Neural cell (in vitro differentiated cells): ENCODE data around the gene FAM186B. TPM values are rescaled to one million over a fixed set of nuclear protein-coding genes. Genes with fewer than 3 reads are reported as not detected.

ENCODE experiments used
- H2AFZ ChIP-seq: fragments of 200-600, 300-800 bp; sonication (generic), shearing (Covaris generic); 2 replicates; pipeline ENCODE4 v1.6.0; 2014; ENCODE audit warnings: low read depth, mild to moderate bottlenecking, antibody characterized with exemption, low read length, moderate library complexity
- H3F3A ChIP-seq: fragments of 200-600 bp; shearing (Covaris generic); 2 replicates; pipeline ENCODE4 v1.6.1; 2016; ENCODE audit warnings: mild to moderate bottlenecking, moderate library complexity, mixed read lengths, antibody characterized with exemption, low read length; ENCODE audit not compliant: insufficient read depth, poor library complexity, severe bottlenecking
- H3K27ac ChIP-seq: fragments of 200-600, 300-800 bp; sonication (generic), shearing (Covaris generic); 2 replicates; pipeline ENCODE4 v1.5.1; 2014; ENCODE audit warnings: mild to moderate bottlenecking, low read length, moderate library complexity
- H3K27me3 ChIP-seq: fragments of 300-800, 200-600 bp; sonication (generic), shearing (Covaris generic); 2 replicates; pipeline ENCODE4 v1.6.0; 2014; ENCODE audit warnings: mild to moderate bottlenecking, low read depth, low read length, moderate library complexity; ENCODE audit not compliant: insufficient read depth
- H3K36me3 ChIP-seq: fragments of 300-800, 200-600 bp; sonication (generic), shearing (Covaris generic); 2 replicates; pipeline ENCODE4 v1.5.1; 2014; ENCODE audit warnings: mild to moderate bottlenecking, antibody characterized with exemption, low read length, moderate library complexity; ENCODE audit not compliant: insufficient read depth
- H3K4me2 ChIP-seq: fragments of 300-800, 200-600 bp; sonication (generic), shearing (Covaris generic); 2 replicates; pipeline ENCODE4 v1.6.0; 2014; ENCODE audit warnings: mild to moderate bottlenecking, low read length
- H3K4me3 ChIP-seq: fragments of 300-800, 200-600 bp; sonication (generic), shearing (Covaris generic); 2 replicates; pipeline ENCODE4 v1.5.1; 2014; ENCODE audit warnings: mild to moderate bottlenecking, low read length, moderate library complexity
- H3K79me2 ChIP-seq: fragments of 200-600 bp; shearing (Covaris generic); replicated peaks from 2 replicates; pipeline ENCODE4 v1.6.0; 2014; ENCODE audit warnings: mild to moderate bottlenecking, low read length, moderate library complexity; ENCODE audit not compliant: insufficient read depth
- H3K9ac ChIP-seq: fragments of 300-800, 200-600 bp; sonication (generic), shearing (Covaris generic); 2 replicates; pipeline ENCODE4 v1.6.1; 2016; ENCODE audit warnings: mild to moderate bottlenecking, low read length, mixed read lengths
- H3K9me2 ChIP-seq: fragments of 200-600 bp; shearing (Covaris generic); 2 replicates; pipeline ENCODE4 v1.6.1; 2016; ENCODE audit warnings: mild to moderate bottlenecking, low read length, mixed read lengths; ENCODE audit not compliant: insufficient read depth
- H3K9me3 ChIP-seq: fragments of 200-600, 300-800 bp; sonication (generic), shearing (Covaris generic); 2 replicates; pipeline ENCODE4 v1.6.1; 2016; ENCODE audit warnings: mild to moderate bottlenecking, mixed run types, low read length, moderate library complexity, mixed read lengths
- H4K20me1 ChIP-seq: fragments of 200-600 bp; shearing (Covaris generic); 2 replicates; pipeline ENCODE4 v1.6.1; 2016; ENCODE audit warnings: mild to moderate bottlenecking, mixed run types; ENCODE audit not compliant: insufficient read depth
- EP300 ChIP-seq: fragments of 450-650 bp; conservative IDR thresholded peaks from 2 replicates; pipeline ENCODE4 v1.6.1; 2014; ENCODE audit warnings: antibody characterized with exemption, mild to moderate bottlenecking, moderate library complexity; ENCODE audit not compliant: poor library complexity, severe bottlenecking
- EZH2 ChIP-seq: fragments of 200-600, 300-800 bp; shearing (Covaris generic), sonication (generic); IDR thresholded peaks from 2 replicates; pipeline ENCODE4 v1.6.1; 2014; ENCODE audit warnings: antibody characterized with exemption, low read length, borderline replicate concordance, mild to moderate bottlenecking; ENCODE audit not compliant: insufficient read depth, poor library complexity, severe bottlenecking
- MXI1 ChIP-seq: fragments of 450-650 bp; conservative IDR thresholded peaks from 2 replicates; pipeline ENCODE4 v1.6.1; 2014; ENCODE audit warnings: antibody characterized with exemption, mild to moderate bottlenecking; ENCODE audit not compliant: poor library complexity, severe bottlenecking
- POLR2AphosphoS5 ChIP-seq: IDR thresholded peaks from 2 replicates; pipeline ENCODE4 v1.6.1; 2012
- RAD21 ChIP-seq: fragments of 450-650 bp; conservative IDR thresholded peaks from 2 replicates; pipeline ENCODE4 v1.6.1; 2014; ENCODE audit warnings: antibody characterized with exemption, mild to moderate bottlenecking, moderate library complexity
- SMC3 ChIP-seq: fragments of 450-650 bp; conservative IDR thresholded peaks from 2 replicates; pipeline ENCODE4 v1.6.1; 2014; ENCODE audit warnings: antibody characterized with exemption, mild to moderate bottlenecking, moderate library complexity; ENCODE audit not compliant: poor library complexity
- TAF1 ChIP-seq: IDR thresholded peaks from 2 replicates; pipeline ENCODE4 v1.6.1; 2012; ENCODE audit warnings: low read depth
- polyA plus RNA-seq: library from polyadenylated mRNA; depleted of rRNA; stranded (reverse); fragments of >200 nt; gene quantifications from 2 replicates; pipeline ENCODE4 v1.2.3, GENCODE V29; 2014
- TF ChIP-seq, protein P1 (sequence below): IDR thresholded peaks from 2 replicates; pipeline ENCODE4 v1.6.1; 2012; ENCODE audit warnings: borderline replicate concordance
- TF ChIP-seq, protein P2 (sequence below): fragments of 450-650 bp; IDR thresholded peaks from 2 replicates; pipeline ENCODE4 v1.5.1; 2014; ENCODE audit warnings: antibody characterized with exemption, mild to moderate bottlenecking, moderate library complexity; ENCODE audit not compliant: poor library complexity, severe bottlenecking

Gene FAM186B
- polyA plus RNA-seq, 1 donor from 2014 or later: not detected

DNA sequence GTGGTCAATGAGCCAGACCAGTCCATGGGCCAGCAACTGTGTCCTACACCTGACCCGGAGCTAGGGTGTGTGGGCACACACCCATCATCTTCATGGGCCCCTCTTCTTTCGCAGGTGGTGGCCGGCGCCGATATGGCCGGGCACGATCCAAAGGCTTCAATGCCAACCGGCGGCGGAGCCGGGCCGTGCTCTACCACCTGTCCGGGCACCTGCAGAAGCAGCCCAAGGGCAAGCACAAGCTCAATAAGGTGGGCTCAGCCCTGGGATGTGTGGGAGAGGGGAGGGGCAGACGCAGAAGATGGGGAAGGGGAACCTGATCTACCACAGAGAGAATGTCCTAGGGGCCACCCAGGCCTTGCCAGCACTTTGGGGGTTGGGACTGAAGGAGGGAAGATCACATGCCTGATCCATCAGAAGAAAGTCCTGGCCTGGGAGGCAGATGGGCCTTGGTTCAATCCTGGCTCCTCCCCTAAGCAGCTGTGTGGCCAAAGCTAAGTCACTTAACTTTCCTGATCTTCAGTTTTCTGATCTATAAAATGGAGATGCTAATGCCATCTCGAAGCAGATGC lies 62.8 kb downstream of the FAM186B start:
- H3K4me3 ChIP-seq: no peak overlapping the region
- TF ChIP-seq EZH2 (no peak), POLR2AphosphoS5 (no peak), SMC3 (no peak), RAD21 (no peak), TAF1 (no peak), MXI1 (no peak), EP300 (no peak)
- TF ChIP-seq, protein P1, sequence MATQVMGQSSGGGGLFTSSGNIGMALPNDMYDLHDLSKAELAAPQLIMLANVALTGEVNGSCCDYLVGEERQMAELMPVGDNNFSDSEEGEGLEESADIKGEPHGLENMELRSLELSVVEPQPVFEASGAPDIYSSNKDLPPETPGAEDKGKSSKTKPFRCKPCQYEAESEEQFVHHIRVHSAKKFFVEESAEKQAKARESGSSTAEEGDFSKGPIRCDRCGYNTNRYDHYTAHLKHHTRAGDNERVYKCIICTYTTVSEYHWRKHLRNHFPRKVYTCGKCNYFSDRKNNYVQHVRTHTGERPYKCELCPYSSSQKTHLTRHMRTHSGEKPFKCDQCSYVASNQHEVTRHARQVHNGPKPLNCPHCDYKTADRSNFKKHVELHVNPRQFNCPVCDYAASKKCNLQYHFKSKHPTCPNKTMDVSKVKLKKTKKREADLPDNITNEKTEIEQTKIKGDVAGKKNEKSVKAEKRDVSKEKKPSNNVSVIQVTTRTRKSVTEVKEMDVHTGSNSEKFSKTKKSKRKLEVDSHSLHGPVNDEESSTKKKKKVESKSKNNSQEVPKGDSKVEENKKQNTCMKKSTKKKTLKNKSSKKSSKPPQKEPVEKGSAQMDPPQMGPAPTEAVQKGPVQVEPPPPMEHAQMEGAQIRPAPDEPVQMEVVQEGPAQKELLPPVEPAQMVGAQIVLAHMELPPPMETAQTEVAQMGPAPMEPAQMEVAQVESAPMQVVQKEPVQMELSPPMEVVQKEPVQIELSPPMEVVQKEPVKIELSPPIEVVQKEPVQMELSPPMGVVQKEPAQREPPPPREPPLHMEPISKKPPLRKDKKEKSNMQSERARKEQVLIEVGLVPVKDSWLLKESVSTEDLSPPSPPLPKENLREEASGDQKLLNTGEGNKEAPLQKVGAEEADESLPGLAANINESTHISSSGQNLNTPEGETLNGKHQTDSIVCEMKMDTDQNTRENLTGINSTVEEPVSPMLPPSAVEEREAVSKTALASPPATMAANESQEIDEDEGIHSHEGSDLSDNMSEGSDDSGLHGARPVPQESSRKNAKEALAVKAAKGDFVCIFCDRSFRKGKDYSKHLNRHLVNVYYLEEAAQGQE: no peak
- TF ChIP-seq, protein P2, sequence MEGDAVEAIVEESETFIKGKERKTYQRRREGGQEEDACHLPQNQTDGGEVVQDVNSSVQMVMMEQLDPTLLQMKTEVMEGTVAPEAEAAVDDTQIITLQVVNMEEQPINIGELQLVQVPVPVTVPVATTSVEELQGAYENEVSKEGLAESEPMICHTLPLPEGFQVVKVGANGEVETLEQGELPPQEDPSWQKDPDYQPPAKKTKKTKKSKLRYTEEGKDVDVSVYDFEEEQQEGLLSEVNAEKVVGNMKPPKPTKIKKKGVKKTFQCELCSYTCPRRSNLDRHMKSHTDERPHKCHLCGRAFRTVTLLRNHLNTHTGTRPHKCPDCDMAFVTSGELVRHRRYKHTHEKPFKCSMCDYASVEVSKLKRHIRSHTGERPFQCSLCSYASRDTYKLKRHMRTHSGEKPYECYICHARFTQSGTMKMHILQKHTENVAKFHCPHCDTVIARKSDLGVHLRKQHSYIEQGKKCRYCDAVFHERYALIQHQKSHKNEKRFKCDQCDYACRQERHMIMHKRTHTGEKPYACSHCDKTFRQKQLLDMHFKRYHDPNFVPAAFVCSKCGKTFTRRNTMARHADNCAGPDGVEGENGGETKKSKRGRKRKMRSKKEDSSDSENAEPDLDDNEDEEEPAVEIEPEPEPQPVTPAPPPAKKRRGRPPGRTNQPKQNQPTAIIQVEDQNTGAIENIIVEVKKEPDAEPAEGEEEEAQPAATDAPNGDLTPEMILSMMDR: no peak
- no peaks in the 10 kb centered on the region for H4K20me1 ChIP-seq
- H3K9me2 ChIP-seq: no peaks in the 10 kb centered on the region
- H3K27ac ChIP-seq: no peak overlapping the region
- peaks cover 64% of the 10 kb centered on the region for H3K27me3 ChIP-seq
- H3F3A ChIP-seq: no peaks in the 10 kb centered on the region
- H3K9ac ChIP-seq: no peak overlapping the region
- no peaks in the 10 kb centered on the region for H3K9me3 ChIP-seq
- H3K4me2 ChIP-seq: no peak overlapping the region
- H3K36me3 ChIP-seq: no peaks in the 10 kb centered on the region
- H2AFZ ChIP-seq: no peak overlapping the region
- no peaks in the 10 kb centered on the region for H3K79me2 ChIP-seq

DNA sequence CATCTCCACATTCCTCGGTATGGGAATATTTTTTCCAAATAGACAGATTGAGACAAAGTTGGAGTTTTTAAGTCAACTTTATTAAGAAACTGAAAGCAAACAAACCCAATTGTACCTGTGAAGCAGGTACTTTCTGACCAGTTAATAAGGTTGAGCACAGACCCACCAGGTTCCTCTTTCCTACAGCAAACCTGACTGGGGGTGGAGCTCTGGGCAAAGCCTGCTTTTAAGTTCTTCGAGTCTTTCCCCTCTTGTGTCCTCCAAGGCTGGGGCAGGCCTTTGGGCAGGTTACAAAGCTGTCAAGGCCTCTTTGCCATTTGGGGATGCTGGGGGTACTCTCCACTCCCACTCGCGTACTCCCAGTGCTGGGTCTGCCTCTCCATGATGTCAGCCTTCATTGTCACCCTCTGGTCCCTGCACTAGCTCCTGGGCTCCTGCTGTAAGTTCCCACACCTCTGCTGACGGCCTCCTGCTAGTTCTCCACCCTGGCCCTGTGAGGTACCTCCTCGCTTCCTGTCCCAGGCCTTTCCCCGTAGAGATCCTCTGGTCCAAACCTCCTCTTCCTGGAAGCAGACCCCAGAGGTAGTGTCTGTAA lies 63.4 kb downstream of the FAM186B start:
- Histone ChIP-seq H3K4me2 (no peak overlapping the region), H2AFZ (no peak overlapping the region), H4K20me1 (no peaks in the 10 kb centered on the region), H3F3A (no peaks in the 10 kb centered on the region), H3K79me2 (no peaks in the 10 kb centered on the region), H3K9ac (no peak overlapping the region), H3K9me3 (no peaks in the 10 kb centered on the region), H3K27me3 (peaks cover 70% of the 10 kb centered on the region), H3K4me3 (no peak overlapping the region), H3K9me2 (no peaks in the 10 kb centered on the region), H3K27ac (no peak overlapping the region), H3K36me3 (no peaks in the 10 kb centered on the region)
- TF ChIP-seq, protein P1: no peak
- TF ChIP-seq, protein P2: no peak
- TF ChIP-seq EZH2 (no peak), MXI1 (no peak), RAD21 (no peak), POLR2AphosphoS5 (no peak), EP300 (no peak), SMC3 (no peak), TAF1 (no peak)
